ENCODE measurements around the gene ENPP6.

GRCh38 chr4:184197536-184198082, 20.1 kb downstream of the ENPP6 start:
- TF ChIP-seq EGR1 (IDR thresholded peaks at IDR 0.05; ENCODE audit: low read depth in 2 of 2), result no peak
- no peak for TF ChIP-seq CTCF (IDR thresholded peaks at IDR 0.05; ENCODE audit: low read depth, low read length, missing input control)
- TF ChIP-seq YY1 (IDR thresholded peaks at IDR 0.05), result no peak
- TF ChIP-seq ZBTB33 (IDR thresholded peaks at IDR 0.05), result no peak
